HG03354 (cell line): ENCODE data around the gene TIMP2.
A peak's percentile ranks its signal among the peaks of the same experiment; 100 is the strongest.
"Not testable (repeated sequence)": the region's sequence is repeated elsewhere in the genome, so short reads cannot be mapped to it uniquely, and the experiment has no call there.

Experiments used
- ATAC-seq: cut with Tn5 transposase; IDR thresholded peaks from one replicate; pipeline ENCODE4 v1.9.1; 2021; ENCODE audit warnings: mild to moderate bottlenecking; ENCODE audit not compliant: unreplicated experiment, poor library complexity, severe bottlenecking

TIMP2 gene

GRCh38 chr17:78892936-78893379 is 32.2 kb downstream of the TIMP2 start:
- ATAC-seq: no peak

GRCh38 chr17:78892520-78892919 is 32.7 kb downstream of the TIMP2 start:
- no peak for ATAC-seq

GRCh38 chr17:78892062-78892456 is 33.1 kb downstream of the TIMP2 start:
- ATAC-seq: no peak

GRCh38 chr17:78891406-78892061 is 33.7 kb downstream of the TIMP2 start:
- no peak for ATAC-seq

GRCh38 chr17:78890498-78890897 is 34.7 kb downstream of the TIMP2 start:
- no peak for ATAC-seq

- not testable (repeated sequence) for ATAC-seq
Measured at GRCh38 chr17:78890096-78890495, 35.1 kb downstream of the TIMP2 start.

- peak; percentile 59 for ATAC-seq
Measured at GRCh38 chr17:78889531-78889930, 35.7 kb downstream of the TIMP2 start.

- no peak for ATAC-seq
Measured at GRCh38 chr17:78888941-78889518, 36.2 kb downstream of the TIMP2 start.

- ATAC-seq: no peak
Measured at GRCh38 chr17:78886954-78887353, 38.2 kb downstream of the TIMP2 start.

- ATAC-seq: no peak
Measured at GRCh38 chr17:78885956-78886355, 39.2 kb downstream of the TIMP2 start.

- ATAC-seq: no peak
Measured at GRCh38 chr17:78884876-78885667, 40.1 kb downstream of the TIMP2 start.

- no peak for ATAC-seq
Measured at GRCh38 chr17:78884148-78884825, 40.9 kb downstream of the TIMP2 start.

GRCh38 chr17:78883533-78884131 is 41.6 kb downstream of the TIMP2 start:
- no peak for ATAC-seq

GRCh38 chr17:78883089-78883532 is 42.1 kb downstream of the TIMP2 start:
- ATAC-seq: no peak

GRCh38 chr17:78882540-78883088 is 42.6 kb downstream of the TIMP2 start:
- ATAC-seq: no peak

- no peak for ATAC-seq
Measured at GRCh38 chr17:78879635-78880186, 45.5 kb downstream of the TIMP2 start.

GRCh38 chr17:78878871-78879527 is 46.2 kb downstream of the TIMP2 start:
- no peak for ATAC-seq

- ATAC-seq: no peak
Measured at GRCh38 chr17:78878261-78878660, 46.9 kb downstream of the TIMP2 start.
